GM19467 (cell line): Measurements from ENCODE around the gene CTNND1.
"Not testable (repeated sequence)": the region's sequence is repeated elsewhere in the genome, so short reads cannot be mapped to it uniquely, and the experiment has no call there.

Experiments used
- ATAC-seq: cut with Tn5 transposase; IDR thresholded peaks from one replicate; pipeline ENCODE4 v1.9.1; 2021; ENCODE audit warnings: mild to moderate bottlenecking, moderate library complexity; ENCODE audit not compliant: unreplicated experiment

CTNND1 gene

DNA sequence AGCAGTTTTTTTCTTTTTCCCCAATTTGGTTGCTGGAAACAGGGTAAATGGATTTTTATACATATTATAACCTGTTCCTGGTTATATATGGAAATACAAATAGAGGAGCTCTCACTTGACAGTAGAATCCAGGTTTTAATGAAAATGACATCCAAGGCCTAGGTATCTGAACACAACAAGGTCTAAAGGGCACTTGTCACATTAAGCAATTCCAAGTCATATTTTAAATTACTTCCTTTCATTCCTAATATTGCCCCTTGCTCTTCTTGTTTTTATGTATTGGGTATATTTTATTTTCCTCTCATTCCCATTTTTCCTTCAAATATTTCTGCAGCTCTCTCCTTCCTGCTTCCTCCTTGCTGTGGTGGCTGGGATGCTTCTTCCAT is 27.1 kb downstream of the CTNND1 start:
- ATAC-seq, result no peak

DNA sequence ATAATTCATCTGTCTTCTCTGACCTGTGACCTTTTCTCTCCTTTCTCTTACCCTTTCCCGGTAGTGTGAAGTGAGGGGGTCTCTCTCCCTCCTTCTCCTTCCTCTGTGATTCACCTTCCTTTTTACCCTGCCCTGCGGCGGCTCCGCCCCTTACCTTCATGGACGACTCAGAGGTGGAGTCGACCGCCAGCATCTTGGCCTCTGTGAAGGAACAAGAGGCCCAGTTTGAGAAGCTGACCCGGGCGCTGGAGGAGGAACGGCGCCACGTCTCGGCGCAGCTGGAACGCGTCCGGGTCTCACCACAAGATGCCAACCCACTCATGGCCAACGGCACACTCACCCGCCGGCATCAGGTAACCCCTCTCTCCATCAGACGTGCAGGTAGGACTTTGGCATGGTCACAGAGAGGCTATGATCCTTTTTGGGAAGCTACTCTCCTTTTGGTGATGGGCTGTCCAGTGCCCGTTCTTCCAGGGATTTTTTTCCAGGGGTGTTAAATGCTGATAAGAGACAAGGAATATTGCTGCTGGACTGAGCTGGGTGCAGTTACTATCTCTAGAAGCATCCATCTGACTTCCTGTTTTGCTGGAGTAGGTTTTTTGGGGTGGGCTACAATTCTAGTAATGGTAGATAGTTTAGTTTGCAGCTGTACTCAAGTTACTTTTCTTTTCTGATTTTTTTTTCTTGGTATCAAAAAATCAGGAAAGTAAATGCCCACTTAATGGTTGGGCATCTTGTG is 29.9 kb downstream of the CTNND1 start:
- no peak for ATAC-seq

DNA sequence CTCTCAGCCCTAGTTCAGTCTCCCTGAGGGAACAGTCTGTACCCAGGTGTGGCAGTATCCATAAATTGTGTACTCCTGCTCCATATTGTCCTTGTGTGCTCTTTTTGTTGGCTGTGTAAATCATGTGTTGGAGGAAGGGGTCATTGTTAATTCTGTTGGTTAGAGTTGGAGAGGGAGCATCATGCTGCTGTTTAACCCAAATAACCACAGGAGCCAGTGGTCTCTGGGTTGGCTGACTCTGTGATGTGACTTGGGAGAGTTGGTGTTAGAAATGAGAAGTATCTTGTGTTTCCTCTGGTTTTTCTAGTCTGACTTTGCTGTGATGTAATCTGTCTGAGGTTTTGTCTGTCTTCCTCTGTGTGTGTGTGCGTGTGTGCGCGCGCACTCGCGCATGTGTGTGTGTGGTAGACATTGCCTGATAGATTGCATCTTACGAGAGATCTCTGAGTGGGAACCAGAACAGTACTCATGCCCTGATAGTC is 30.5 kb downstream of the CTNND1 start:
- peak; percentile 87 for ATAC-seq

- ATAC-seq, result no peak
Measured at GRCh38 chr11:57792870-57793269, 31.3 kb downstream of the CTNND1 start.

DNA sequence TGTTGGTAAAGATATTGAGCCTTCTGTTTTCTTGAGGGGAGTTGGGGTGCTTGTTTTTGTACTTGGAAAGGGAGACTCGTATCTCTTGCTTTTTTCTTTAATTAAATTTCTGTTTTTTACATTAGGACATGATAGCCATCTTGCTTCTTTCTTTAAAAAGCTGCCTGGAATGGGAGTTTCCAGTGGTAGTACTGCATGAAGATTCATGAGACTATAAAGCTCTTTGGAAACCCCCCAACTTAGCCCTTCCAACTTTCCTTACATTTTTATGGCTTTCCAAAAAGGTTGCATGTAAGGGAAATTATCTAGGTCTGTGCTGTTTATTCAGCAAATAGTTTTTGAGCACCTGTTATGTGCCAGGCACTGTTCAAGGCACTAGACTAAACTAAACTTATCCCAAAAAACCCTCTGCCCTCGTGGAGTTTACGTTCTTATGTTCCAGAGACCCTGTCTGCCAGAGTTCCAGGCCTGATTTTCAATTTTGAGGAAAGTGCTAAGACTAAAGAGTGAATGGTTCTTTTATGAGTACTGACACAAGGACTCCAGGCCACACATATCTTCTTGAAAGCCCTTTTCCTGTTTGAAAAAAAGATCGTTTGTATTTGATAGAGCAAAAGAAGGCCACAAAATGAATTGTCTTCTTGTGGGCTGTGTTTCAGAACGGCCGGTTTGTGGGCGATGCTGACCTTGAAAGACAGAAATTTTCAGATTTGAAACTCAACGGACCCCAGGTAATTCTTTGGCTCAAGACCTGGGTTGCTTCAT is 31.9 kb downstream of the CTNND1 start:
- no peak for ATAC-seq

GRCh38 chr11:57798905-57799559 is 37.4 kb downstream of the CTNND1 start:
- ATAC-seq, result no peak

GRCh38 chr11:57800444-57801182 is 39.0 kb downstream of the CTNND1 start:
- peak; percentile 78 for ATAC-seq

DNA sequence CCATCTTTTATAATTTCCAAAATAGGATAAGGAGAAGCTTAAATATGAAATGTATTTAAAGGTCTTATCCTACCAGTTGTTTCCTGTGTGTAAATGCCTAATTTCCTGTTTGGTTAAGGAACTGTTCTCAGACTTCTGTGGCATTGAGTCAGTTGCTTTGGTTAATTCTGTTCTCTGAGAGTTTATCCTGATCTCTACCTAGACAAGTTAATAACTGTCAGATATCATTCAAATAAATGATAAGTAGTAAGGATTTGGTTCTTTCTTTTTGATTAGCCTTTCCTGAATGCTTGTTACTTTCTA is 39.5 kb downstream of the CTNND1 start:
- ATAC-seq, result no peak

GRCh38 chr11:57802411-57802810 is 40.8 kb downstream of the CTNND1 start:
- ATAC-seq, result no peak

DNA sequence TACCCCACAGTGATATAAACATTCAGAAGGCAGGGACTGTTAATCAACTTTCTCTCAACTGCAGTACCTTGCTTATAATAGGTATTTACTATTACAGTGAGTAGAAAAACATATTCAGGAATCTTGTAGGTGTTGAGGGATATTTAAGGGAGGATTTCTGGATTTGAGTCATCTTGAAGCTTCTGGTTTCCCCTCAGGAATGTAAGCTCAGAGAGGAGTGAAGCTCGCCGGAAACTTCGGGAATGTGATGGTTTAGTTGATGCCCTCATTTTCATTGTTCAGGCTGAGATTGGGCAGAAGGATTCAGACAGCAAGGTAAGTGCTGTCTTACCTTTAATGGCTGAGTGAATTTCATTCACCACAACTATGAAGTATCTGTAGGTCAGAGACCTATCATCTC is 42.9 kb downstream of the CTNND1 start:
- no peak for ATAC-seq

DNA sequence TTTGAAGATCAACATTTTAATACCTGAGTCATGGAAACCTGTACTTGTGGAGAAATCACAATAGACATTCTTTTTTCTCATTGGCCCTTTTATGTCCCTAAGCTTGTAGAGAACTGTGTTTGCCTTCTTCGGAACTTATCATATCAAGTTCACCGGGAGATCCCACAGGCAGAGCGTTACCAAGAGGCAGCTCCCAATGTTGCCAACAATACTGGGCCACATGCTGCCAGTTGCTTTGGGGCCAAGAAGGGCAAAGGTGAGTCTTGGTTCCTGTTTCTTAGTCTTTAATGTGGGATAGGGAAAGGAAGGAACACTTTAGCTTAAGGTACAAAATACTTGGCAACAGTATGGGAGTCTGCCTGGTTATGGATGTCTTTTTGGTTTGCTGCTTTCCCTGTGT is 44.2 kb downstream of the CTNND1 start:
- ATAC-seq, result no peak

DNA sequence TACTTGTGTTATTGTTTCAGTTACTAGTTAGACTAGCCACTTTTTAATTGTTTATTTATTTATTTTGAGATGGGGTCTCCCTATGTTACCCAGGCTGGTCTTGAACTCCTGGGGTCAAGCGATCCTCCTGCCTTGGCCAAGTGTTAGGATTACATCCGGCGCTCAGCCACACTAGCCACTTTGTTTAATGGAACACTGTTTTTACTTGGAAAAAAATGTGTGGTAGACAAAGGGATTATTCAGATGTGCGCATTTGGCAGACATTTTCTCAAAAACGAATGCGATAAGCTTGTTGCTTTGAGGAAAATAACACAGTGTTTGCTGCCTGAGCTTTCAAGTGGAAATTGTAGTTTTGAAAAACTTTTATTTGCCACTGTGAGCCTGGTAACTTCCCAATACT is 51.0 kb downstream of the CTNND1 start:
- ATAC-seq, result no peak

DNA sequence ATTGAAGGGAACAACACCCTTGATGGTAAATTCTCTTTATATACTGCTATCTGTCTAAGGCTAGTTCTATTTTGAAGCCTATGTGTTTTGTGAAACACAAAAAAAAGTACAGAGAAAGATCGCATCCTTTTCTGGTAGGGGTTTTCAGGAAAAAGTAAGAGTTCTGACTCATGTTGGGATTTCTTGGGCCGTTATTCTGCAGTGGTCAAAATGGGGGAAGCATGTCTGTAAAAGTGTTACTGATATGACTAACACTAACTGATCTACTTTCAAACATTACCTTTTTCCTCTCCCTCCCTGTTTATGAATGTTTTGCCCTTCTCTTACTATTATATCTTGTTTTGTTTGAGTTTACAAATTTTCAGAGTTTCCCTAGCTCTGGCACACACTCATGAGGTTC is 53.9 kb downstream of the CTNND1 start:
- ATAC-seq, result no peak

- no peak for ATAC-seq
Measured at GRCh38 chr11:57815877-57816276, 54.3 kb downstream of the CTNND1 start.

- ATAC-seq, result no peak
Measured at GRCh38 chr11:57818812-57819211, 57.2 kb downstream of the CTNND1 start.

- ATAC-seq, result no peak
Measured at GRCh38 chr11:57819252-57819979, 57.8 kb downstream of the CTNND1 start.

GRCh38 chr11:57823859-57824258 is 62.3 kb downstream of the CTNND1 start:
- no peak for ATAC-seq

- ATAC-seq, result no peak
Measured at GRCh38 chr11:57834852-57835251, 73.2 kb downstream of the CTNND1 start.

- not testable (repeated sequence) for ATAC-seq
Measured at GRCh38 chr11:57838609-57839008, 77.0 kb downstream of the CTNND1 start.

GRCh38 chr11:57842873-57843272 is 81.3 kb downstream of the CTNND1 start:
- ATAC-seq, result no peak

DNA sequence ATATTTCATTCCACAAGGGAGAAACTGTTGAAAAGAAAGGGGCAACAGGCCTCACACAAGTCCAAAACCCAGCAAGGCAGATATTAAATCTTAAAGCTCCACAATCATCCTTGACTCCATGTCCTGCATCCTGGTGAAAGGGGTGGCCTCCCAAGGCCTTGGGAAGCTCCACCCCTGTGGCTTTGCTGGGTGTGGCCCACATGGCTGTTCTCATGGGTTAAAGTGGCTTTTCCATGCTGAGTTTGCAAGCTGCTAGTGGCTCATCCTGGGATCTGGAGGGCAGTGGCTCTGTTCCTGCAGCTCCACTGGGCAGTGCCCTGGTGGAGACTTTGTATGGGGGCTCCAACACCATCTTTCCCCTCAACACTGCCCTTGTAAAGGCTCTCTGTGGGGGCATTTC is 106.4 kb downstream of the CTNND1 start:
- ATAC-seq, result no peak
